IMR-90 (cell line): ENCODE results near the gene KDM1A.

Experiments
- CHD1 ChIP-seq: IDR thresholded peaks from 2 replicates; pipeline ENCODE4 v1.6.1; 2012; ENCODE audit warnings: low read depth, low read length, improper control_type of control experiment
- CTCF ChIP-seq: conservative IDR thresholded peaks from 2 replicates; pipeline ENCODE4 v1.5.1; 2012; ENCODE audit warnings: mild to moderate bottlenecking, low read depth, low read length, improper control_type of control experiment
- MAFK ChIP-seq: IDR thresholded peaks from 2 replicates; pipeline ENCODE4 v1.6.1; 2012; ENCODE audit warnings: low read depth, low read length, improper control_type of control experiment
- POLR2A ChIP-seq: IDR thresholded peaks from 2 replicates; pipeline ENCODE4 v1.6.1; 2012; ENCODE audit warnings: mild to moderate bottlenecking, low read depth, low read length
- RAD21 ChIP-seq: IDR thresholded peaks from 2 replicates; pipeline ENCODE4 v1.6.1; 2012; ENCODE audit warnings: low read length, improper control_type of control experiment
- USF2 ChIP-seq: fragments of 150-350 bp; IDR thresholded peaks from 2 replicates; pipeline ENCODE4 v1.6.1; 2017; ENCODE audit warnings: mild to moderate bottlenecking, antibody characterized with exemption, low read length, low read depth

GRCh38 chr1:23019863-23020625, 776 bp downstream of the KDM1A start:
- no peak for TF ChIP-seq RAD21
- no peak for TF ChIP-seq CTCF
- TF ChIP-seq CHD1, result no peak
- no peak for TF ChIP-seq MAFK
- no peak for TF ChIP-seq USF2
- TF ChIP-seq POLR2A, result no peak
